Spleen (tissue), 11 donors: Measurements from ENCODE around the gene SLC41A1. TPM values are rescaled to one million over a fixed set of nuclear protein-coding genes. Genes with fewer than 3 reads are reported as not detected.
"Not testable (repeated sequence)": the region's sequence is repeated elsewhere in the genome, so short reads cannot be mapped to it uniquely, and the experiment has no call there.

Experiments
- DNase-seq: peaks from one replicate; pipeline ENCODE4 v3.0.0-alpha.2; 2020
- H3K27ac ChIP-seq, 8 donors: fragments of 200-600 bp; sonication (generic) in 7 of 8; 1 replicate in 4 of 8; 2 replicates in 4 of 8; pipeline versions ENCODE4 v1.5.0 to v1.8.0; 2016 to 2021; ENCODE audit warnings: inconsistent platforms in 4 of 8, mild to moderate bottlenecking in 4 of 8, moderate library complexity in 1 of 8
- H3K27me3 ChIP-seq, 7 donors: fragments of 200-600 bp; sonication (generic) in 6 of 7; replicated peaks in 1 of 7; 1 replicate in 4 of 7; 2 replicates in 3 of 7; pipeline versions ENCODE4 v1.5.0 to v1.8.0; 2016 to 2021; ENCODE audit warnings: inconsistent platforms in 3 of 7, mild to moderate bottlenecking in 1 of 7
- H3K36me3 ChIP-seq, 6 donors: fragments of 200-600 bp; sonication (generic) in 5 of 6; 1 replicate in 4 of 6; 2 replicates in 2 of 6; pipeline versions ENCODE4 v1.5.0 to v1.8.0; 2016 to 2021; ENCODE audit warnings: inconsistent platforms in 2 of 6
- H3K4me1 ChIP-seq, 6 donors: fragments of 200-600 bp; sonication (generic) in 5 of 6; 1 replicate in 3 of 6; 2 replicates in 3 of 6; pipeline versions ENCODE4 v1.5.0 to v1.8.0; 2016 to 2021; ENCODE audit warnings: inconsistent platforms in 3 of 6
- H3K4me3 ChIP-seq, 8 donors: fragments of 200-600 bp; sonication (generic) in 7 of 8; 1 replicate in 4 of 8; 2 replicates in 4 of 8; pipeline versions ENCODE4 v1.5.0 to v1.8.0; 2016 to 2021; ENCODE audit warnings: inconsistent platforms in 4 of 8, mild to moderate bottlenecking in 4 of 8, moderate library complexity in 2 of 8
- H3K9me3 ChIP-seq, 8 donors: fragments of 200-600 bp; sonication (generic) in 7 of 8; 1 replicate in 4 of 8; 2 replicates in 4 of 8; pipeline versions ENCODE4 v1.5.0 to v1.8.0; 2016 to 2021; ENCODE audit warnings: inconsistent platforms in 4 of 8
- POLR2A ChIP-seq, 3 donors: fragments of 450-650 bp; IDR thresholded peaks; one replicate each; pipeline ENCODE4 v1.5.1; 2017; ENCODE audit warnings: antibody characterized with exemption in 3 of 3, mild to moderate bottlenecking in 1 of 3
- POLR2AphosphoS5 ChIP-seq, 3 donors: sonication (generic); formaldehyde crosslinking; IDR thresholded peaks; one replicate each; pipeline ENCODE4 v1.5.1; 2017; ENCODE audit warnings: antibody characterized with exemption in 3 of 3
- WGBS, 5 donors: extraction: QIAGEN DNeasy Blood & Tissue Kit in 3 of 5; methylation state at CpG; one replicate each; pipeline versions ENCODE4 v1.1.5 to v1.1.7; 2013 to 2018; 5-methylcytosine and 5-hydroxymethylcytosine counted together
- intact Hi-C: fragments of 100-400 bp; cut with DNase I; formaldehyde crosslinking; loops from one replicate; pipeline ENCODE4 v1.15.0; 2023; ENCODE audit warnings: low total_unique reads
- polyA plus RNA-seq, 3 donors: library from polyadenylated mRNA; stranded (reverse); fragments of 200-250 nt; gene quantifications; one replicate each; pipeline ENCODE4 v1.2.1, GENCODE V29; 2013
- total RNA-seq, 7 donors: library from RNA; depleted of rRNA in 3 of 7; stranded (reverse); fragments of >200 nt in 3 of 7; fragmentation: NEBNext Ultra II Directional in 4 of 7; extraction: Animal tissue kit (Norgen Biotek cat#: 25700) in 4 of 7; gene quantifications; one replicate each; pipeline versions ENCODE4 v1.1.0 to v1.2.1, GENCODE V29; 2016 to 2021
- TF ChIP-seq, protein P1 (sequence below), 11 experiments: fragments of 200-600 bp in 7 of 11; fragments of 450-650 bp in 4 of 11; sonication (generic) in 4 of 11; IDR thresholded peaks in 8 of 11; conservative IDR thresholded peaks in 3 of 11; 1 replicate in 7 of 11; 2 replicates in 4 of 11; pipeline versions ENCODE4 v1.4.0 to v1.8.0; 2016 to 2021; ENCODE audit warnings: antibody characterized with exemption in 11 of 11, inconsistent platforms in 4 of 11, mild to moderate bottlenecking in 1 of 11
- donor health status: healthy with polysubstance abuse.
- donor health status: DM: no; HTN: no; CAD: no; lungs with moderate emphysema.
- donor health status: DM: no; HTN: no; CAD: no.
- donor health status: Bipolar disorder and iron deficiency.
- donor health status: healthy.
- donor health status: DM: no; HTN: no; CAD: no.
- donor health status: DM: yes; HTN: yes; CAD: no.

Gene SLC41A1
- total and polyA plus RNA-seq, 10 donors = 4.1 to 29.0 (median 20.8) TPM

DNA sequence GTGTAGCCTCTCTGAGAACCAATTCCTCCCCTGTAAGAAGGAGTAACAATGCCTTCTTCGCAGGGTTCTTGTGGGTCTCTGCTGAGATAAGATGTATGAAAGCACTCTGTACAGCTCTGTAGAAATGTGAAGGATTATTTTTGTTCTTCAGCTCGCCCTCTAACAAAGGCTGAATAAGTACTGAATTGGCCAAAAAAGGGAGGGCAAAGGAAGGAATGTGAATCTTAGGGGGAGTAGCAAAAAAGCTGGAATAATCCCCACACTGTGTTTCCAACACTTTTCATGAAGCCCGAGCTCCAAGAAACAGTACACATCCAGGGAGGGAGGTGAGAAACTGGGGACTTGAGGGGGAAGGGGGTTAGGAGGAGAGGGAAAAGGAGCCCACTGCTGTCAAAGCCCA, 14.0 kb upstream of the SLC41A1 start:
- H3K27me3 ChIP-seq = no peaks in the 10 kb centered on the region
- no peak for DNase-seq
- 57 to 81% (median 71%) methylated on average over 3 of the region's 3 CpGs for WGBS, 5 donors
- no peak overlapping the region for H3K27ac ChIP-seq
- H3K4me1 ChIP-seq = peaks cover 0 to 5% (median 0%) of the 10 kb centered on the region in 6 donors
- TF ChIP-seq POLR2AphosphoS5 (IDR thresholded peaks at IDR 0.05) = no peak
- TF ChIP-seq POLR2A (IDR thresholded peaks at IDR 0.05) = no peak
- TF ChIP-seq, protein P1, sequence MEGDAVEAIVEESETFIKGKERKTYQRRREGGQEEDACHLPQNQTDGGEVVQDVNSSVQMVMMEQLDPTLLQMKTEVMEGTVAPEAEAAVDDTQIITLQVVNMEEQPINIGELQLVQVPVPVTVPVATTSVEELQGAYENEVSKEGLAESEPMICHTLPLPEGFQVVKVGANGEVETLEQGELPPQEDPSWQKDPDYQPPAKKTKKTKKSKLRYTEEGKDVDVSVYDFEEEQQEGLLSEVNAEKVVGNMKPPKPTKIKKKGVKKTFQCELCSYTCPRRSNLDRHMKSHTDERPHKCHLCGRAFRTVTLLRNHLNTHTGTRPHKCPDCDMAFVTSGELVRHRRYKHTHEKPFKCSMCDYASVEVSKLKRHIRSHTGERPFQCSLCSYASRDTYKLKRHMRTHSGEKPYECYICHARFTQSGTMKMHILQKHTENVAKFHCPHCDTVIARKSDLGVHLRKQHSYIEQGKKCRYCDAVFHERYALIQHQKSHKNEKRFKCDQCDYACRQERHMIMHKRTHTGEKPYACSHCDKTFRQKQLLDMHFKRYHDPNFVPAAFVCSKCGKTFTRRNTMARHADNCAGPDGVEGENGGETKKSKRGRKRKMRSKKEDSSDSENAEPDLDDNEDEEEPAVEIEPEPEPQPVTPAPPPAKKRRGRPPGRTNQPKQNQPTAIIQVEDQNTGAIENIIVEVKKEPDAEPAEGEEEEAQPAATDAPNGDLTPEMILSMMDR (IDR thresholded peaks at IDR 0.05 in 8 of 11, conservative IDR thresholded peaks at IDR 0.05 in 3 of 11) = no peak
- H3K9me3 ChIP-seq = peaks cover 0 to 15% (median 5%) of the 10 kb centered on the region in 8 donors
- no peak overlapping the region for H3K4me3 ChIP-seq
- intact Hi-C loops = no loop called here
- H3K36me3 ChIP-seq = no peaks in the 10 kb centered on the region

DNA sequence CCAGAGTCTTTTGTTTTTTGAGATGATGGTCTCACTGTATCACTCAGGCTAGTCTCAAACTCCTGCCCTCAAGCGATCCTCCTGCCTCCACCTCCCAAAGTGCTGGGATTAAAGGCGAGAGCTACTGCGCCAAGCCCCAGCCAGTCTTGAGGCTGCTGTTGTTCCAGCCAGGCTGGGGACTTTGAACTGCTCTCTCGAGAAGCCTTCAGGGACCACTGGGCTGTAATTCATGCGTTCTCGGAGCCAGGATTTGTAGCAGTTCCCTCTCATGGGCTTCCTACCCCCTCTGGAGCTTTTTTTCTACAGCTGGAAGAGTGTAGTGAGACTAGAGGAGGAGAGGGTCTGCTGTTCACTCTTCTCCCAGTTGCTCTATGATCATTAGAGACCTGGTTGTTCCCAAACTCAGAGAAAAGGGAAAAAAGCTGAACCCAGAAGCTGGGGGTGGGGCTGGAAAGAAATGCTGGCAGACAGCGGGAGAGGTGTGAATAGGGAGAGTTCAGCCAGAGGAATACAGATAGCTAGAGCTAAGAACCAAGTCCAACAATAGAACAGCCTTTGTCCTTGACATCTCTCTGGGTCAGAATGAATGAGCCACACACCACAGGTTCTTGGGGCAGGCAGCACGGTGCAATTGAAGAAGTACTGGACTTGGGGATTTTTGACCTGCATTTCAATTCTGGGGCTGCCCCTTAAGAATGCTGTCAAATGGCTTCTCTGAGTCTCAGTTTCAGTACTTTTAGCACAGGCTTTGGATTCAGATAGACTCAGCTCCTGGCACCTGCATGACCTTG, 13.2 kb upstream of the SLC41A1 start:
- 85 to 92% (median 86%) methylated on average over 8 of the region's 8 CpGs for WGBS, 5 donors
- no peak overlapping the region for H3K27ac ChIP-seq
- intact Hi-C loops = no loop called here
- peaks cover 0 to 5% (median 0%) of the 10 kb centered on the region in 6 donors for H3K4me1 ChIP-seq
- TF ChIP-seq POLR2A (IDR thresholded peaks at IDR 0.05) (no peak), POLR2AphosphoS5 (IDR thresholded peaks at IDR 0.05) (no peak)
- DNase-seq = no peak
- no peaks in the 10 kb centered on the region for H3K27me3 ChIP-seq
- H3K4me3 ChIP-seq = no peak overlapping the region
- H3K9me3 ChIP-seq = peaks cover 0 to 15% (median 5%) of the 10 kb centered on the region in 8 donors
- H3K36me3 ChIP-seq = no peaks in the 10 kb centered on the region

DNA sequence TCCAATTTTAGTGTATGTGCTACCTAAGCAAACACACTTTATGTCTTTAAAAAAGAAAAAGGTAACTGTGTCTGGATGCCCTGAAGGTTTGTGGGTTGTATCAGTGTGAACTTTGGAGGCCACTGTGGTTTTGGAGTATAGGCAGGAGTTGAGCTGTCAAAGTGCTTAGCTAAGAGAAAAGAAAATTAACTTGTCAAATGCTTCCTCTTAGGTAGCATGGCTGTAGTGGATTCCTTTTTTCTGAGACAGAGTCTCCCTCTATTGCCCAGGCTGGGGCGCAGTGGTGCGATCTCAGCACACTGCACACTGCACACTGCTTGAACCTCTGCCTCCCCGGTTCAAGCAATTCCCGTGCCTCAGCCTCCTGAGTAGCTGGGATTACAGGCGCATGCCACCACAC, 11.2 kb upstream of the SLC41A1 start:
- 91 to 99% (median 96%) methylated on average over 5 of the region's 5 CpGs for WGBS, 5 donors
- TF ChIP-seq, protein P1 (IDR thresholded peaks at IDR 0.05 in 8 of 11, conservative IDR thresholded peaks at IDR 0.05 in 3 of 11) = no peak
- no peak for TF ChIP-seq POLR2A (IDR thresholded peaks at IDR 0.05)
- no peak for TF ChIP-seq POLR2AphosphoS5 (IDR thresholded peaks at IDR 0.05)
- Histone ChIP-seq H3K27me3 (no peaks in the 10 kb centered on the region), H3K36me3 (no peaks in the 10 kb centered on the region), H3K27ac (no peak overlapping the region), H3K9me3 (peaks cover 0 to 15% (median 5%) of the 10 kb centered on the region in 8 donors), H3K4me3 (no peak overlapping the region), H3K4me1 (peaks cover 0 to 5% (median 0%) of the 10 kb centered on the region in 6 donors)
- no peak for DNase-seq
- intact Hi-C loops = no loop called here

DNA sequence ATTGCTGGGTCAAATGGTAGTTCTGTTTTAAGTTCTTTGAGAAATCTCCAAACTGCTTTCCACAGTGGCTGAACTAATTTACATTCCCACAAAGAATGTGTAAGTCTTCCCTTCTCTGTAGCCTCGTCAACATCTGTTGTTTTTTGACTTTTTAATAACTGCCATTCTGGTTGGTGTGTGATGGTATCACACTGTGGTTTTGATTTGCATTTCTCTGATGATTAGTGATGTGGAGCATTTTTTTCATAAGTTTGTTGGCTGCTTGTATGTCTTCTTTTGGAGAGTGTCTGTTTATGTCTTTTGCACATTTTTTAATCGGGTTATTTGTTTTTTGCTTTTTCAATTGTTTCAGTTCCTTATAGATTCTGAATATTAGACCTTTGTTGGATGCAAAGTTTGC, 10.3 kb upstream of the SLC41A1 start:
- intact Hi-C loops = not testable (repeated sequence)
- WGBS, 5 donors = 63 to 73% (median 67%) methylated on average over 2 of the region's 2 CpGs

DNA sequence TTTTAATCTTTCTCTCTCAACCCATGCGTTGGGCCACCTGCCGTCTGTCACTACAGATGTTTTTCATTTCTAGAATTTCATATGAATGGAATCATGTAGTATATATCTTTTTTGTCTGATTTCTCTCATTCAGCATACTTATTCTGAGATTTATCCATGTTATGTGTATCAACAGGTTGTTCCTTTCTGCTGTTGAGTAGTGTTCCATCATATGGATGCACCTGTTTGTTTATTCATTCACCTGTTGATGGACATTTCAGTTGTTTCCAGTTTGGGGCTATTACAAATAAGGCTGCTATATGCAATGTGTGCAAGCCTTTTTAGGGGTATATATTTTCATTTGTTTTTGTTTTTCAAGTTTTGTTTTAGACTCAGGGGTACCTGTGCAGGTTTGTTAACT, 9.4 kb upstream of the SLC41A1 start:
- DNase-seq = no peak
- Histone ChIP-seq H3K4me3 (no peak overlapping the region), H3K27ac (no peak overlapping the region), H3K27me3 (no peaks in the 10 kb centered on the region), H3K4me1 (peaks cover 0 to 5% (median 0%) of the 10 kb centered on the region in 6 donors), H3K36me3 (no peaks in the 10 kb centered on the region), H3K9me3 (peaks cover 0 to 15% (median 5%) of the 10 kb centered on the region in 8 donors)
- intact Hi-C loops = no loop called here
- 80 to 91% (median 84%) methylated on average over 2 of the region's 2 CpGs for whole genome bisulfite sequencing, 5 donors
- TF ChIP-seq, protein P1 (IDR thresholded peaks at IDR 0.05 in 8 of 11, conservative IDR thresholded peaks at IDR 0.05 in 3 of 11) = no peak
- TF ChIP-seq POLR2A (IDR thresholded peaks at IDR 0.05) = no peak
- no peak for TF ChIP-seq POLR2AphosphoS5 (IDR thresholded peaks at IDR 0.05)

More for the DNA sequence above, 10.3 kb upstream of the SLC41A1 start:
- H3K9me3 ChIP-seq = peaks cover 0 to 15% (median 5%) of the 10 kb centered on the region in 8 donors
- H3K4me3 ChIP-seq, DNase-seq, H3K36me3 ChIP-seq, H3K4me1 ChIP-seq, H3K27ac ChIP-seq, H3K27me3 ChIP-seq: not testable (repeated sequence)
